Inflammatory macrophage treated with lipopolysaccharide for 1 hour (primary cell): ENCODE measurements around the gene CNTN5.

Source experiments
- DNase-seq, 2 donors: peaks; one replicate each; pipeline ENCODE4 v3.0.0-alpha.2; 2020 to 2022

The CNTN5 gene

DNA sequence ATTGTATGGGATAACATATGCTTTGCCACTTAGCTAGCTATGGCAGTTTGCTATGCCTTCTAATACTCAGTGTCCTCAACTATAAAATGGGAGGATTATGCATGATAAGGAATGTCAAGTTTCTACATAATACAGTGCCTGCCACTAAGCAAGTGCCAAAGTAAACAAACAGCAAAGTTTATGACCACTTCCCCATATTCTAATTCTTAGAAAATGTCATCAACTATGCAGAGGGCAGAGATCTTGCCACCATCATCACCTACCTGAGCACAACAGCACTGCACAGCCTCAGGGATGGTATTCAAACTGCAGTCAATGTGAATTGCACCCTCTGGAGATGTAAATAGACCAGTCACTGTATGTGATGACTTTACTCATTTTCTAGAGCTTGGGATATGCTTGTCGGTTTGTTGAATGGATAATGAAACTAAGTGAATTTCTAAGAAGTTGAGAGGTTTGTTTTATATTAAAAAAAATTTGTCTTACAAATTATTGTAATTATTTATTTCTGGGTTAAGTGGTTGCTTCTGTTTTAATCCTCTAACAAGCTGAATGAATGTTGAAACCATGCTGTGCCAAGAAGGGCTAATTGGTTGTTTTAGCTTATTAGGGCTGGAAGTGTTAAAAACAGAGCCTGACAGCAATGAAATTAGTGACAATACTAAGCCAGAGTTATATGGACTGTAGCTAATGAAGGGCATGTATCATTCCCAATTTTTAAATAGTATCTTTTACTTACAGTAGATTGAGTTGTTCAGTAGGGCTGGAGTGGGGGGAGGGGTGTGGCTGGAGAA, 398.4 kb downstream of the CNTN5 start:
- no peak for DNase-seq

DNA sequence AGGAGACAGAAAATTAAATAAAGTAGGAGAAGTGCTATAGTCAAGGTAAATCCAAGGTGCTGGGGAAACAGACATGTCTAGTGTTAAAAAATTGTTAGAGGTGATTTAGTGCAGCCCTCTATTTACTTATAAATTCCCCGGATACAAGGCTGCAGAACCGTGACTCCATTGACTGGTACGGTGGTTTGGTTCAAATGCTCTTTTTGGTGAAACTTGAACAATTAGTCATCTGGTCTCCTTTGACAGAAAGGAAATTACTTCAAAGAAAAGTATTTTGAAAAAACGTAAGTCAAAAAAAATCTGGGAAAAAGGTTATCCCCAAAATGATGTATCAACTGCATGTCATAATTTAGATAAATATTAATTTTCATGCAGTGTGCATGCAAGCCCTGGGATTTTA, 399.2 kb downstream of the CNTN5 start:
- DNase-seq: no peak

DNA sequence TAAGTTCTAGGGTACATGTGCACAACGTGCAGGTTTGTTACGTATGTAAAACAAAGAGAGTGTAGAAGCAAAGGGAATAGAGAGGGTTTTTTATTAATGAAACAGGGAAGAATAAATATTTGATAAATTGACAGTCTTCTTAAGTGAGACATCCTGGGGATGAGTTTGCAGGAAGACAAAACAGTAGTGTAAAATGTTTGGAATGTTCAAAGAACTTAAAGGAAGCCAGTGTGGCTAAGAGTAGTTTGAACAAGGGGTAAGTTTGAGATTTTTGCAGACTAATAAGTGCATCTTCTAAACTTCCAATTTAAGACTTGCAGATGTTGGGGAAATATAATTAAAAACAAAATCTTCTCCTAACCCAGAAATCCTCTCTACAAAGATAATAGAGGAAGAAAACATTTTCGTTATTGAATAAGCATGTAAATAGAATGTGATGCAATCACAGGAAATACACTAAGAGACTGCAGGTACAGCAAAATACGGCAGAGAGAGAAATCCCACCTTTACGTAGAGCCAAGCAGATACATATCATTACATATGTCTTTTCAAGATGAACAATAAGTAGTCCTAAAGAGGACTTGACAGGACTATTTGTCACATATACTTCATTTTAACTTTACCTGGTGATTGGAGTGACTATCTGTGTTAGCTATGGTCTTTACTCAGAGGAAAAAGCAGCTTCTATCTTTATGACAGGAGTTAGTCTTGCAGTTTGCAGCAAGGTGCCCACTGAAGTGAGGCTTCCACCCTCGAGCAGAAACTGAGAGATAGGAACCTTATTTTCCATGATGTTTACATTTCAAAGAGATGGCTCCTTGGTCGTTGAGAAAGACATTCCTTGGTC, 402.1 kb downstream of the CNTN5 start:
- DNase-seq: no peak

DNA sequence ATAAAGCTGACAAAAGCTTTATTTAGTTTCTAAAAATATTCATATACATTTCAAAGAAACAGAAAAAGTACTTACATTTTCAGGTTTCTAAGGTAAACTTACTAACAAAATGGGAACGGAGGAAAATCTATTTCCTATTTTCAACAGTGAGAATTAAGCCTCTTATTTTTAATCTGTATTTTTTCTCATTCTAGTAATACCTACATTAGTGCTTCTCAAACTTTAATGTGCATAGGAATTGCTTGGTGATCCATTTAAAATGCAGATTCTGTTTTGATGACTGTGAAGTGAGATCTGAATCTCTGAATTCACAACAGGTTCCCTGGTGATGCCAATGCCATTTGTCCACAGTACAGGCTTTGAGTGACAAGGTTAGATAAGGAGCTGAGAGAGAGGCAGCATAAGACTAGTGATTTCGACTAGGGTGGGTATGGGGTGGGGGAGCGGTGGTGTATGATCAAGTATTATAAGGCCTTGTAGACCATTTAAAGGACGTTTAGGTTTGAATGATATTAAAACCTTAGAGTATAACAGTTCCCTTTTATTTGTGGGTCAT, 402.8 kb downstream of the CNTN5 start:
- no peak for DNase-seq

DNA sequence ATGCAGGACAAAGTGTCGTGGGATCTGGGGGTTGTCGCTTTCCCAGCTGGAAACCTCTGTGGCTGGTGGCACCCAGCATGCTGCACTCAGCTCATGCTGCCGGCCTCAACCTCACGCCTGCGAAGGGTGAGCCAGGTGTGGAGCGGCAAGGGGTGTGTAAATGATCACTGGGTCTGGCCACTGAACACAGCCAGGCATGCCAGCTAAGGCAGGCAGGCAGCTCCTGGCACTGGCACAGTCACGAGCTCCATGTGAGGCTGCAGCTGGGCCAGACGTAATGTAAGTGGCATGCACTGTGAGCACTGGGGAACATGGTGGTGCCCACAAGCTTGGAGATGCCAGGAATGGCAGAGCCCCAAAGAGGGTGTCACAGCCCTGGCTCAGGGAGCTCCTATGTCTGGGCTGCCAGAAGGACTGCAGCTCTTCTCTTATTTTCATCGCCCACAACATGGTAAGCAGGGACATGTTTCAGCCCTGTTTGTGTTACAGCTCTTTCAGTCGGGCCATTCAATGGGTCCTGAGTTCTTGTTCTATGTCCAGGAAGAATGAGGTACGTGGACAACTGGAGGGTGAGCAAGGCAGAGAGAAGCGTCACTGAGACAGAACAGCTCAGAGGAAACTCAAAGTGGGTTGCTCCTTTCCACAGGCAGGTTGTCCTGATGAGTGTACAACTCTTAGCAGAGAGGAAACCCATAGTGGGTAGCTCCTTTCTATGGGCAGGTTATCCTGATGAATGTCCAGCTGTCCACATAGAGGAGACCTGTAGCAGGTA, 403.8 kb downstream of the CNTN5 start:
- no peak for DNase-seq

DNA sequence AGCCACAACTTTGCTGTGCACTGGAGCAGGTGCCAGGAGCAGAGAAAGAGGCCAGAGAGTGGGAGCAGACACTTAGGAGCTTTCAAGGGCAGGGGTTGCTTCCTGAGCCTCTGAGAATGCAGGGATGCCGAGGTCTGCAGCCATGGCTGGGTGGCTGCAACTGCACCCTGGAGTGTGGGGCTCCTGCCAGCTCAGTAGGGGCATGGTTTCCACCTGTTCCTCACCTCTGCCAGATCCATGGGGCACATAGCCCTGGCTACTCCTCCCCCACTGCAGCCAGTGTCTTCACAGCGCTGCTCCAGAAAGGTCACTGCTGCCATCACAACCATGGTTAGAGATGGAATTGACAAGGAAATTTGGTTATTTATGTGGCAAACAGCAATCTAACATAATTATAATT, 404.8 kb downstream of the CNTN5 start:
- no peak for DNase-seq

DNA sequence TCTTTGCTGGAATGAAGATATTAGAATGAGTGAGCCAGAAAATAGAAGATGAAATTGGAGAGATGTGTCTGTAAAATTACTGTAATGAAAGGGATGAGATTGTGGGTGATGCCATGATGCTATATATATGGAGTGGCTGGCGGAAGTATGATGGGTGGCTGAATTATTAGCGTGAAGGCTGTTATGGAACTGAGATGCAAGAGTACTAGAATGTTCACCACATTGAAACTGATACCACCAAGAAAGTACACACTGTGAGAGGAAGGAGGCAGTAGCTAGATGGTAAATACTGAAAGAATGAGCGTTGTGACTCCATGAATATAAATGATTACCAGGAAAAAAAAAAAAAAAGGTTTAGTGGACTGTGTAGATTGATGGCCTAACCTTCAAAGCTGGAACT, 411.9 kb downstream of the CNTN5 start:
- DNase-seq: no peak

DNA sequence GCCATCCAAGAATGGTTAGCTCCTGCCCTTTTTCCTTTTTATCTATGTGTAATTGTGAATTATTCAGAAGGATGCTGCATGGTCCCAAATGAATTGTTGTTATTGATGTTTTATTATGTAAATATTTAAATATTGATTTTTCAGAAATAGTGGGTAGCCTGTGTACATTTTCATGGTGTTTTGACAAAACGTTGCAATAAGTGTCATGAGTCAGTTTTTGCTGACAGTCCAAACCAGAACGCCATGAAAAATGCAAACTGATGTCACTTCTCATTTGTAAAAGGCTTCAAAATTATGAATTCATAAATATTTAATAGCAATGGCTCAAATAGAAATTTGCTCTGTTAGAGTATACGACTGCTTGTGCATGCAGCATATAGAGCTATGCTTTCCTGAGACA, 422.5 kb downstream of the CNTN5 start:
- no peak for DNase-seq

DNA sequence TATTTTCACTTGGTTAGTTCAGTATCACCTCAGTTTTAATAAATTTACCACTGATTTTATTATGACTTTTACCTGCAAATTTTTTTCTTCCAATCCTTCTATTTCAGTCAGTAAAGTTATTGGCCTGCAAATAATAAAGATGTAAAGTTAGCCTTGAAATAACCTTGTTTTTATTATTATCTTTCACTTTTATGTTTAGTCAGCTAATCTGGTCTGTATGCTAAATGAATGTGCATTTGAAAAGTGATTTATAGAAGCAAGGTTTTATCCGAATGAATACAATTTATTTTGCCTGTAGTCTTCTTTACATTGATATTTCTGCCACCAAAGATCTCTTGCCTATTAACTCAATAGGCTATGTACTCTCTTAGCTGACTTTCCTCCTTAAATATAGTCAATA, 425.7 kb downstream of the CNTN5 start:
- DNase-seq: no peak

DNA sequence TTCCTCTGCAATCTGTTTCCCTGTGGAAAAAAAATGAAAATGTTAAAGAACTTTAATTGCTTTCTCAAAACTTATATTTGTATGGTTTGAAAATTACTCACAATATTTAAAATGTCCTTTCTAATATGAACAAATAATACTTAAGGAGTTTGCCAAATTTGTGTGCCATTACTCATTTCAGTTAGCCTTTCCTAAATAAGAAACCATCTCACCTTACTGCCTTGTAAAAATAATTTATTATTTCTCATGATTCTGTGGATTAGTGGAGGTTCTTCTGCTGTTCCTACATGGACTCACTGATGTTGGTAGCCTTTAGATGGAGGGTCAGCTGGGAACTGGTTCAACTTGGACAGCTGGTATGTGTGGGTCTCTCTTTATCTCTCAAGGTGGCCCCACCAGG, 428.6 kb downstream of the CNTN5 start:
- DNase-seq: no peak

DNA sequence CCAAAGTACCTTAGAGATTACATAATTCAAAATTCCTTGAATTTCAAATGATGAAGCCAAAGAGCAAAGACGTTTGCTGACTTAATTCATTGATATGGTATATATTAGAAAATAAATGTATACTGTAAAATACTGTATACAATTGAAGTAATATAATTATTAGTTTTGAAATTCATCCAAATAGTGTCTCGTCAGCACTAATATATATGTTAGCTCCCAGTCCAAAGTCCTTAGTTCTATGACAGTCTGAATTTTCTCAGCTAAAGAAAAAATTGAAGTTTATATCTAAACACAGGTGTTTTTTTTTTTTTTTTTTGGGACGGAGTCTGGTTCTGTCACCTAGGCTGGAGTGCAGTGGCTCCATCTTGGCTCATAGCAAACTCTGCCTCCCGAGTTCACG, 431.3 kb downstream of the CNTN5 start:
- no peak for DNase-seq

DNA sequence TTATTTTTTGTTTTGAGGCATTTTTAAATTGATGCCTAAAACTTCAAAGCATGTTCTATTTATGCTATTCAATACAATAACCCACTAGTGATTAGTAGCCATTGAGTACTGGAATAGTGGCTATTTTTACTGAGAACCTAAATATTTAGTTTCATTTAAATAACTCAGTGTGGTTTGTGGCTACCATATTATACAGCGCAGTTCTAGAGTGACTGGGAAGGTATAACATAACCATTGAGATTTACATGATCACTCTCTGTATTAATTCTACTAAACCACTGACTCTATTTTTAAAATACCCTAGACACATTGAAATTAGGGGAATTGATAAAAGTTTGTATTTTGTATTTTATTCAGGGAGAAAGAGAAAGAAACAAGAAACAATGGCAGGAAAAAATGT, 441.2 kb downstream of the CNTN5 start:
- DNase-seq: no peak

DNA sequence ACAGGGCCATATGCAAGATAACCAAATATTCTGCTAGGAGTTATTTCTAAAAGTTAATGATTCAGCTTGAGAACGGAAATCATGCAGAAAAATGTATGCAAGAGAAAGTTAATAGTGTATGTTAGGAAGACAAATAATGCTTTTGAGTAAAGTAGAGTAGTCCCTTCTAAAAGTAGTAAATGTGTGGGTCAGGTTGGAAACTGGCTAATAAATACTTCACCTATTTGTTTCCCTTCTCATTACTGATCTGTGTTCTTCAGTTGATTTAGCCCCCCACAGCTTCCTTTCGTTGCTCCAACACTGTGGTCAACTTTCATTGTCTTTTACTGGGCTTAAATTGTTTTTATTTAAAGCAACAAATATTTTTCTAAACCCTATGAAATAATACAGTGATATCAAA, 444.2 kb downstream of the CNTN5 start:
- DNase-seq: no peak

DNA sequence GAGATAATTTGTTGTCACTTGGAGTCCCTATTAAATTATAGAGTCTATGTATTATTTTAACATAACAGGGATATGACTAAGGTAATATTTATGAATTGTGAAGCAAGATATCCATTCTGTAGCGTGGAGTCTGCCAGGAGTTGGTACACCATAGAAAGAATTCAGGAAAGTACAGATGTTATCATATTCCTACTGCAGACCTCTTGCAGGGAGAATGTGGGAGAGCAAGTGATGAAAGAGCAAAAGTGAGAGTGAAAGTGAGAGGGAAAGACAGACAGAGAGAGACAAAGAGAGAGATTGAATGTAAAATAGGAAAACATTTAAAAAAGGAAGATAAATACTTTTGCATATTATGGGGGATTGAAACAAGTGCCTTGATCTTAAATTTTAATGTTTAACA, 468.8 kb downstream of the CNTN5 start:
- no peak for DNase-seq

DNA sequence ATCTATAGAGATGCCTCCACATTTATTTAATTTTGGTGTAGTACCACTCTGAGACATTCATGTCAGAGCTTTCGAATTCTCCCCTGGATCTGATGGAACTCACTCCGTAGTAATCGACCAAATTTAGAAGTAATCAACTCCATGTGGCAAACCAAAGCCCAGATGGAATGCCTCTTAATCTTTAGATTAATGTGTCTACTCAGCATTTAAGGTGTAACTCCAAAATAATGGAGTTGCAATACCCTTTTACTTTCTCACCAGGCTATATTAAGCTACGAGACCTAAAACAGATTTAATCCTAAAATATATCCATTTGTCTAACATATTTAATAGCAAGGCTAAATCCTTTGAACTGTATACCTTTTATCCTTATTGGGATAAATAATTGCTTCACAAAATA, 473.3 kb downstream of the CNTN5 start:
- DNase-seq: no peak

DNA sequence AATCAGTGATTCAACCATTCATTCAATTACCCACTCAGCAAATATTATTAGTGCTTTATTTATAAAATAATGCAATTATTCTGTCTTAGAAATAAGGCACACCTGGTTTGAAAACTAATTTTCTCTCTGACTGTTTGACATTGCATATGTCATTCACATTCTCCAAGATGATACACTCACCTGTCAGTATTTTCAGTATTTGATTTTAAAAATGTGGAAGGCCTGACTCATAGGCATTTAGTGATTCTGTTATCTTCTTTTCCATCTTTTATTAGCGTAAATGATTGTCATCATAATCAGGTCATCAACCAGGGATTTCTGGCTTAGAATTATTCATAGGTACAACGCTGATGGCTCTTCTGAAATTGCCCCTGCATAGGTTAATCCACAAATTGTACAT, 480.9 kb downstream of the CNTN5 start:
- no peak for DNase-seq

DNA sequence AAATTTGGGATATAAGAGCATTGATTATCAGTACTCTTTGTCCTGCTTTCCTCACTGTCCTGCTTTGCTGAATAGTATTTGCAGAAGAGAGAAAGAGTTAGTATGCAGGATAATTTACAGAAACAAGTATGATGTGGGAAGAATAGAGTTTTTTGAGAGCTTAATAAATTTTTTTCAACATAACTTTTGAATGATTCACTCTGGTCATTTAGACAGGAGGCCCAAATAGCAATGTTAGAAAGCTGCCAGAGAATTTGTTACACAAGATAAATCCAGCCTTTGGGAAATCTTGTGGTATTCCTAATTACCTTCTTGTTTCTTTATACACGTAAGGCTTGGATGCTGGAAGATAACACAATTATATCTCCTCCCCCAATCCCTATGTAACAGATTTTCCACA, 484.6 kb downstream of the CNTN5 start:
- no peak for DNase-seq

DNA sequence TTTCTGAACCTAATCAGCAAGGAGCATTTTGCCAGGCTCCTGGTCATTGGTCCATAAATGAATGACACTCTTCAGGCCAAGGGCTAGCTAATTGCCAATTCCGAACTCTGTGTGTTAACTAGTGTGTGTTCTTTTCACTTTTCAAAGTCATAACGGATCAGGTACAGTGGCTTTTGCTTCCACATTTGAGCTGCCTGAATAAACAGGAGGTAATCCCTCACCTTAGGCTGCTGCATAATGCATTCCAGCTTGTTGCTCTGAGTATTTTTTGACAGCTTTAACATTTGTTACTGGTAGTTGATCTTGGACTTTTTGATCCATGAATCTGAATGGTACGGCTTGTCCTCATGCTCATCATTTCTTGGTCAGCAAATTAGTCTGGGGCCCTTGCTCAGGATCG, 485.1 kb downstream of the CNTN5 start:
- no peak for DNase-seq

DNA sequence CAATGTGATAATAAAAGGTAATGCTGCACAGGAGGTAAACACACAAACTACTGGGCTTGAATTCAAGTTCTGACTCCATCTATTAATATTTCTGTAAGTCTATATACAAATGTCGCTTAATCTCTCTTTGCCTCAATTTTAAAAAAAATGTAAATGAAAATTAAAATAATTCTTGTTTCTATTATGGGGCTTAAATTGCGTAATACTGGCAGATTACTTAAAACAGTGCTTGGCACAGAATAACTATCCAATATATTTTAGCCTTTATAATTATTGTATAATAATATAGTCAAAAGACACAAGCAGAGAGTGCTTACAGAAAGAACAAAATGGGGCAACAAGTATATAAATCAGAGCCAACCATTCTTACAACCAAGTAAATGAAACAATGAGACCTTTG, 489.1 kb downstream of the CNTN5 start:
- no peak for DNase-seq

DNA sequence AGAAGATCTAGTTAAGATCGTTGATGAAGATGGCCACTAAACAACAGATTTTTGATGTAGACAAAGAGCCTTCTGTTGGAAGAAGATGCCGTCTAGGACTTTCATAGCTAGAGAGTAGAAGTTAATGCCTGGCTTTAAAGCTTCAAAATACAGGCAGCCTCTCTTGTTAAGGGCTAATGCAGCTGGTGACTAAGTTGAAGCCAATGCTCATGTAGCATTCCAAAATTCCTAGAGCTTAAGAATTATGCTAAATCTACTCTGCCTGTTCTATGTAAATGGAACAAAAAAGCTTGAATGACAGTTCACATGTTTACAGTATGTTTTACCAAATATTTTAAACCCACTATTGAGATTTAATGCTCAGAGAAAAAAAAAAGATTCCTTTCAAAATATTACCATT, 492.6 kb downstream of the CNTN5 start:
- no peak for DNase-seq

DNA sequence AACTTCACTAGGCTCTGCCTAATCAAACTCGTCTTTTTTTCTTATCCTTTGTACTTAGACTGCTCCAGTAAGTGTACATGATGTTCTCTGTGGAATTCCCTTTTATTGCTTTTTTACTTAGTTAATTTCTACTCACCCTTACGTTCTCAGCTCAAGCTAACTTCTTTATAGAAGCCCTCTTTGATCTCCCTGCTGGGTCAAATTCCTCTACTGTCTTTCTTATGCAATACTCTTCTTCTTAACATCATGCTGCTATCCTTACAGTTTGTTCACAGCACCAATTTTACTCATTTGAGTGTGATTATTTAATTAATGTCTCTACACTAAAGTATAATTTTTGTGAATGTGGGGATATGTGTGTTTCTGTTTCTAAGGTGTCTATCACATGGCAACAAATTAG, 498.3 kb downstream of the CNTN5 start:
- DNase-seq: no peak

DNA sequence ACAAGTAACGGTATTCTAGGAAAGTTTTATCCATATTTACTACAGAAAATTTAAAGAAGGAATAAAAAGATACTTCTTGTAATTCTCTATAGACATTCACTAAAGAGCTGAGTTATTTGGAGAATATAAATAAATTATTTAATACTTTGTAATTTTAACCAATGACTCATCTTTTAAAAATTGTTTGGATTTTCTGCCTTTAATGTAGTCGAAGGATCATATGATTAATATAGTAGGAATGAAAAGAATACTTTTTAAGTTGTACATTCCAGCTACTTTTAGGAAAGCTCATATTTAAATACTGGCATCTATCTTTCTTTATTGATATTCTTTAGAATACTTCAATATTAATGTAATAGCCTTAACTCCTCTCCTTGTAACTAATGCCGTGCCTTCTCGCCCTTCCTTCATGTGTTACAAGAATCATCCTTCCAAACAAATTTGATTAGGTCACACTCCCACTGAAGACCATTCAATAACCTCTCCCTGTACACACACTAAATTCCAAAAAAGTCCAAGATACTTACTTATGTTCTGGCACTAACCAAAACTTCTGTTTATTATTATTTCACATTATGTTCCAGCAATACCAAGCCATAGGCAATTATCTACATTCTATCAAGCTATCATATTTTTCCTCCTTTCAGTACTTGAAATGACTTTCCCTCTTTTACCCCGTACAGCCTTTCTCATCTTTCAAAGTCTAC, 501.9 kb downstream of the CNTN5 start:
- DNase-seq: no peak

DNA sequence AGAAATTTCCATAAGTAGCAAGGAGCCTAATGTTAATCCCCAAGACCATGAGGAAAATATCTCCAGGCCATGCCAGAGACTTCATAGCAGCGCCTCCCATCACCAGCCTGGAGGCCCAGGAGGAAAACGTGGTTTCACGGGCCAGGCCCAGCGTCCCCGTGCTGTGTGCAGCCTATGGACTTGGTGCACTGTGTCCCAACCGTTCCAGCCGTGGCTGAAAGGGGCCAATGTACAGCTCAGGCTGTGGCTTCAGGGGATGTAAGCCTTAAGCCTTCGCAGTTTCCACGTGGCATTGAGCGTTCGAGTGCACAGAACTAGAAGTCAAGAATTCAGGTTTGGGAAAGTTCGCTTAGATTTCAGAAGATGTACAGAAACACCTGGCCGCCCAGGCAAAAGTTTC, 510.7 kb downstream of the CNTN5 start:
- DNase-seq: no peak
